Raji (cell line): Measurements from ENCODE around the gene PTGDR2.

Source experiments
- POLR2A ChIP-seq: IDR thresholded peaks from 2 replicates; pipeline ENCODE4 v1.6.1; 2011; ENCODE audit warnings: low read depth, low read length, control low read depth; ENCODE audit not compliant: insufficient read depth

The PTGDR2 gene

GRCh38 chr11:60868682-60869450 lies 13.1 kb upstream of the PTGDR2 start:
- TF ChIP-seq POLR2A = no peak

DNA sequence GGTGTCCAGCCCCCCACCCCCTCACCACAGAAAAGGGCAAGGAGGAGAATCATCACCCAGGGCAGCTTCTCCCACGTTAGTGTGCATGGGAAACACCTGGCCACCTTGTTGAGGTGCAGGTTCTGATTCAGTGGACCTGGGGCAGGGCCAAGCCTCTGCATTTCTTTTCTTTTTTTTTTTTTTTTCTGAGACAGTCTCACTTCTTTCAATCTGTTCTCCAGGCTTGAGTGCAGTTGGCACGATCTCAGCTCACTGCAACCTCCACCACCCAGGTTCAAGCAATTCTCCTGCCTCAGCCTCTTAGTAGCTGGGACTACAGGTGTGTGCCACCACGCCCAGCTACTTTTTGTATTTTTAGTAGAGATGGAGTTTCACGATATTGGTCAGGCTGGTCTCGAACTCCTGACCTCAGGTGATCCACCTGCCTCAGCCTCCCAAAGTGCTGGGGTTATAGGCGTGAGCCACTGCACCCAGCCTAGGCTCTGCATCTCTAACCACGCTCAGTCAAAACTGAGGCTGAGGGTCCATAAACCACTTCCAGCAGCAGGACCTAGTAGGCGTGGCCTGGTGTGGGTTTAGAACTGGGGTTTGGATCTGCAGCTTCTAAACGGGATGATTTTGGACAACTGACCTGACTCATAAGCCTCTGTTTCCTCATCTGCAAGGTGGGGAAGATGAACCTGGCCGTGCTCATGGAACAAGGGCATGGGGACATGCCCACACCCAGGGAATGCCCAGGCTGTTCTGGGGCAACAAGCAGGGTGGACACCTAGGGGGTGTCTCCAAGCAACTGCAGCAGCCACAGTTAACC lies 12.3 kb upstream of the PTGDR2 start:
- TF ChIP-seq POLR2A = no peak

- TF ChIP-seq POLR2A = no peak
Measured at GRCh38 chr11:60866911-60867870, 11.4 kb upstream of the PTGDR2 start, which contains the start of gene ZP1. Gene ZP1 (plus strand): TSS chr11:60867542. CDS start chr11:60867562, 20 bp downstream.

GRCh38 chr11:60864856-60865513 lies 9.2 kb upstream of the PTGDR2 start:
- no peak for TF ChIP-seq POLR2A

- TF ChIP-seq POLR2A = no peak
Measured at GRCh38 chr11:60863550-60864521, 8.1 kb upstream of the PTGDR2 start.

DNA sequence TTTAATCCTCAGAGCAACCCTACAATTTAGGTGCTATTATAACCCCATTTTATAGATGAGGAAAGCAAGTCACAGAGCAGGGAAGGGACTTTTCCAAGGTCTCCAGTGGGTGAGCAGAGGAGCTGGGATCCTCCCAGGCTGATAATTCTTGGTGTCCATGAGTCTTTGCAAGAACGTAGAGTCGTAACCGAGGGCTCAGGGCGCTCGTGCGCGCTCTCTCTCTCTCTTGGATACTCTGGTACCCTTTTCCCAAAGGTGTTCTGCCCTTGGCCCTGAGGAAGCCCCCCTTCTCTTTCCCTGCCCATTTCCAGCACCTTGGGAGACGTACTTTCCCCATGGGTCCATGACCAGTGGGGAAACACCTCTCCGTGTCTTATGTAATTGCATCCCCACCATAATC lies 6.4 kb upstream of the PTGDR2 start:
- TF ChIP-seq POLR2A = no peak

DNA sequence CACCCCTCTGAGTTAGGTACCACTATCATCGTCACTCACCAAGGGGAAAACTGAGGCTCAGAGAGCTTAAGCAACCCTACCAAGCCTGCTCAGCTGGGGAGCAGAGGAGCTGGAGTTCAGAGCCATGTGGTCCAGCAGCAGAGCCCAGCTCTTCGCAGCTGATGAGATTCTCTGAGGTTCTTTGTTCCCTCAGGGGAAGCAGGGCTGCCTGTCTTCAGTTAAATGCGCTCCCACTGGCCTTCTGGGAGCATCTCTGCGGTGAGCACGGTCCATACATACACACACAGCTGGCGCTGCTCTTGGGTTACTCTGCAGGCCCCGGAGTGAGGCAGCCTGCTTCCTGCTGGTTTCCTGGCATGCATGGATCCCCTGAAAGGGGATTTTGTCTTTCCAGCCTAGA lies 5.2 kb upstream of the PTGDR2 start:
- TF ChIP-seq POLR2A = no peak

DNA sequence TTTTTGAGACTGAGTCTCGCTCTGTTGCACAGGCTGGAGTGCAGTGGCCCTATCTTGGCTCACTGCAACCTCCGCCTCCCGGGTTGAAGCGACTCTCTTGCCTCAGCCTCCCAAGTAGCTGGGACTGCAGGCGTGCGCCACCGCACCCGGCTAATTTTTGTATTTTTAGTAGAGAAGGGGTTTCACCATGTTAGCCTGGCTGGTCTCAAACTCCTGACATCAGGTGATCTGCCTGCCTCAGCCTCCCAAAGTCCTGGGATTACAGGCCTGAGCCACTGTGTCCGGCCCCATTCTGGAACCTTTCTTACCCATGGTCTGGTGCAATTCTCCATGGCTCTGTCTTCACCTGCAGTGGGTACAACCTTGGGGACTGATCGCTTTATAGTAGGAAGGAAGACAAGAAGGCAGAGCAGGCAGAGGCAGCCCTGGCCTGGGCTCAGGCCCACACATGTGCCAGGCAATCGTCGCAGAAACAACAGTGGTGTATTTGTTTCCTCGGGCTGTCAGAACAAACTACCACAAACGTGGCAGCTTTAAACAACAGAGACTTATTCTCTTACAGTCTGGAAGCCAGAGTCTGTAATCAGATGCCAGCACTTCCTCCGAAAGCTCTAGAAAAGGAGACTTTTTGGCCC lies 4.0 kb upstream of the PTGDR2 start:
- TF ChIP-seq POLR2A = no peak

DNA sequence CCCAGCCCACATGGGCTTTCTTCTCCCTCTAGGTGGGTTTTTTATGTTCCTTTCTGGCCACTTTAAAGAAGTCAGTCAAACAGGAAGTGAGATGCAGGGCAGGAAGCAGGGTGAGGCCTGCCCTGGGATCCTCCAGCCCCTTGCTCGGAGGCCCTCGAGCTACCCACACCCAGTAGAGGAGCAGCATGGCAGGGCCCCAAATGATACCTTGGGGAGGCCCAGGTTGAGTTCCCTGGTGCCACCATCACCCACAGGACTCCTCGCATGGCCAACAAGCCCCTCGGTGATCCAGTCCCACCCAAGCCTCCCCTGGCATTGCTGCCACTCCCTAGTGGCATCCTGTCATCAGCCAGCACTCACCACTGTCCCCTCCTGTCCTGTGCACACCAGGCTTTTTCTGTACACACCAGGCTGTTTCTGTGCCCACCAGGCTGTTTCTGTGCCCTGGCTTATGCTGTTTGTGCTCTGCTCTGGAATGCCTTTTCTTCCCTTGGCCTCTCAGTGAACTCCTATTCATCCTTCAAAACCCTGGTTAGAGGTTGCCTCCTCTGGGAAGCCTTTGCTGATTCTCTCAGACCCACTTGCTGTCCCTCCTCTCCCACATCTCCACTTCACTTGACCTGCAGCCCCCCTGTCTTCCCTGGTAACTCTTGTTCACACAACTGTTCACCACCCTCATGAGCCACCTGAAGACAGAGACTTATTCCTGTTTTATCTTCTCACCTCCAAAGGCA lies 3.1 kb upstream of the PTGDR2 start:
- TF ChIP-seq POLR2A = no peak

DNA sequence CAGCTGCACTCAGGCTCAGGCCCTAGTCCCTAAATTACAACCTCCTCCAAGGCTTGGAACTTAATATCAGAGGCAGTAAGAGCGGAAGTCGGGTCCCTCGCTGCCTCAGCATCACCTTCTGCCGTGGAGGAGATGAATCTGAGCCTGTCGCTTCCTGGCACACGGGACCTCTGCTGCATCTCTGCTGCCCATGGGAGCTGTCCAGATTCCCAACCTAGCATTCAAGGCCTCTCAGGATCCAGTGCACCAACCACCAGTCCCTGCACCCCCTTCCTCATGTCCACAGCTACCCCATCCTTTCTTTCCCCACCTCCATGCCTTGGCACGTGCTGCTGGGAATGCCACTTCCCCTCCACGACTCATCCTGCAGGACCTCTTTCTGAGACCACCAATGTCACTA lies 2.5 kb upstream of the PTGDR2 start:
- TF ChIP-seq POLR2A = no peak

DNA sequence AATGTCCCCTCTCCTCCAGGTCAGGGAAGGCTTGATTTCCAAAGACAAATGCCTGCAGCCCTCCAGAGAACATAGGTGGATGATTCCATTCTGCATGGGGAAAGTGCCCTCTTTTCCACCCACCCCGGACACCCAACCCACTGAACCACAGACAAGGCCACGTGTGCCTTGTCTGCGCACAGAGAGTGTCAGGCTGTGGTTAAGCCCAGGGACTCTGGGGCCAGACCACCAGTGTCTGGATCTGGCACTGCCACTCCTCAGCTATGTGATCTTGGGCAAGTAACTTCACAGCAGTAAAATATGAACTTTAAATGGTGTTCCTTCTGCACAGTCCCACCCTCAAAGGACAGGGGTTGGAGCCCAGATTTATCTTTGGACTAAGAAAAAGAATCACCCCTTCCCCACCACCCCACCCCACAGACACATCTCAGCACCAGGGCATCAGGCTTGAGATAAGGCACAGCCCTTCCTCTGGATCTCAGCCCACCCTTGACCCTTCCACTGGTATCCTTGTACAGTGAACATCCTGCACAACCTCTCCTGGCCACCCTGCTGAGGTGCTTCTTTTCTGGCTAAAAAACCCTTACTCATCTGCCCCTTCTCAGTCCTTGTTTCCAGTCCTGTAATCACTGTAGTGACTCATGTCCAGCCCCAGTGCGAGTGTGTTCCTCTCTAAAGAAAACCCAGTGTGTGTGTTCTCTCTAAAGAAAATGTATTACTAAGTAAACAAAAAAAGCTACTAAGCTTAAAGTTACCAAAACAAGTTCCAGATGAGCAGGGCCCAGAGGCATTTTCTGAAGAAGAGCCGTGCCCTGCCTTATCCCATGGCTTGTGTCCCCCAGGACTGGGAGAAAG lies 1.9 kb upstream of the PTGDR2 start:
- no peak for TF ChIP-seq POLR2A

DNA sequence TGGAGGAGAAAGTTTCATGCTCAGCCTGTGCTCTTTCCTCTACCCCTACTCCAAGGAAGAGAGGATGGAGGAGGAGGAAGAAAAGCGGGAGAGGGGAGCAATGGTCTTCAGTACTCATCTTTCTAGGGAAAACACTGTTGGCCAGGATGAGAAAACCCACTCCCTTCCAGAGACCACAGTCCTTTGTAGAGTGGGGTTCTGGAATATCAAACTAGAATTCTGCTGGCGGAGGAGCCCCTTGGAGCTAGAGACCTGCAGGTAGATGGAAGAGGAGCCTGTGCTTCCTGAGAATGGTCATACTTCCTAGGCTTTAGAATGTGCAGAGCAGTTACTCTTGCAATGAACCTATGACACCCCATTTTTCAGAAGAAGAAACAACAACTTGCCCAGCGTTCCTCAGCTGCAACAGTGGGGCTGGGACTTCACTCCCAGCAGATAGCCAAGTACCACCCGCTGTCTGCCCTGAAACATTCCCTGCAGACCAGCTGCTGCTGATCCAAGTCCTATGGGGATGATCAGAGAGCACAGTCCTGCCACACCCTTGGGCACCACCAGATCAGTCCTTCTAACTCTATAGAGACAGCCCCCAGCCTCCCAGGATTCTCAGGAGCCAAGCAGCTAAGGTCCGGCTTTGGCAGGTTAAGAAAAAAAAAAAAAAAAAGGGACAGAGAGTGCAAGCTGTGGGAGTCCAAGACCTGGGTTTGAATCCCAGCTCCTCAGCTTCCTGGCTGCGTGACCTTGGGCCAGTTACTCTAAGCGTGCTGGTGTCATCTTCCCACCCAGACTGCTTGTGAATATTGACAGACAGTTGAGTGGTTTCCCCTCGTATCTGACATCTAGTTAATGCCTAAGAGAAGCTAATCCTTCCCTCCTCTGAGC lies 664 bp downstream of the PTGDR2 start:
- TF ChIP-seq POLR2A = no peak
